SK-N-SH treated with all-trans-retinoic acid at 6 μM for 48 hours (cell line): ENCODE results near the gene GALNT15.

Experiments used
- ATAC-seq: fragments of 200-7000 bp; cut with Tn5 transposase; 3 replicates; pipeline ENCODE4 v1.9.1; 2020; ENCODE audit warnings: mild to moderate bottlenecking, moderate library complexity
- ARNTL ChIP-seq: fragments of 450-650 bp; formaldehyde crosslinking; IDR thresholded peaks from 2 replicates; pipeline ENCODE4 v1.5.0; 2020; ENCODE audit warnings: low read depth, mild to moderate bottlenecking, moderate library complexity, borderline replicate concordance
- BACH2 ChIP-seq: fragments of 250-450 bp; sonication (Bioruptor Pico); IDR thresholded peaks from 2 replicates; pipeline ENCODE4 v1.9.0; 2021; ENCODE audit warnings: mild to moderate bottlenecking, borderline replicate concordance
- CREB5 ChIP-seq: fragments of 250-450 bp; sonication (Bioruptor Pico); IDR thresholded peaks from 2 replicates; pipeline ENCODE4 v1.5.1; 2020; ENCODE audit warnings: low read depth, mild to moderate bottlenecking, moderate library complexity
- CSDC2 ChIP-seq: fragments of 250-450 bp; sonication (Bioruptor Pico); IDR thresholded peaks from 2 replicates; pipeline ENCODE4 v1.5.0; 2020; ENCODE audit warnings: mild to moderate bottlenecking, moderate library complexity
- CSRNP3 ChIP-seq: fragments of 250-450 bp; sonication (Bioruptor Pico); IDR thresholded peaks from 2 replicates; pipeline ENCODE4 v1.5.1; 2021; ENCODE audit warnings: mild to moderate bottlenecking, moderate library complexity
- ESRRG ChIP-seq: fragments of 250-450 bp; sonication (Bioruptor Pico); IDR thresholded peaks from 2 replicates; pipeline ENCODE4 v1.6.1; 2021; ENCODE audit warnings: mild to moderate bottlenecking
- GLIS3 ChIP-seq: fragments of 250-450 bp; sonication (Bioruptor Pico); IDR thresholded peaks from 2 replicates; pipeline ENCODE4 v1.5.0; 2020; ENCODE audit warnings: mild to moderate bottlenecking, moderate library complexity
- ISL1 ChIP-seq: fragments of 250-450 bp; sonication (Bioruptor Pico); IDR thresholded peaks from 2 replicates; pipeline ENCODE4 v2.1.2; 2022; ENCODE audit warnings: mild to moderate bottlenecking, moderate library complexity
- OSR1 ChIP-seq: fragments of 250-450 bp; sonication (Bioruptor Pico); IDR thresholded peaks from 2 replicates; pipeline ENCODE4 v1.8.0; 2022; ENCODE audit warnings: moderate library complexity, mild to moderate bottlenecking, inconsistent platforms
- PATZ1 ChIP-seq: fragments of 250-450 bp; sonication (Bioruptor Pico); IDR thresholded peaks from 2 replicates; pipeline ENCODE4 v1.8.0; 2020; ENCODE audit warnings: mild to moderate bottlenecking, moderate library complexity, borderline replicate concordance
- POU6F1 ChIP-seq: fragments of 250-450 bp; sonication (Bioruptor Pico); IDR thresholded peaks from 2 replicates; pipeline ENCODE4 v1.8.0; 2021; ENCODE audit warnings: low read depth, mild to moderate bottlenecking, moderate library complexity, borderline replicate concordance
- PPARA ChIP-seq: fragments of 250-450 bp; sonication (Bioruptor Pico); IDR thresholded peaks from 2 replicates; pipeline ENCODE4 v1.5.0; 2020; ENCODE audit warnings: mild to moderate bottlenecking, borderline replicate concordance
- RARB ChIP-seq: fragments of 250-450 bp; sonication (Bioruptor Pico); IDR thresholded peaks from 2 replicates; pipeline ENCODE4 v1.8.0; 2021; ENCODE audit warnings: mild to moderate bottlenecking, moderate library complexity
- SNAI2 ChIP-seq: fragments of 250-450 bp; sonication (Bioruptor Pico); IDR thresholded peaks from 2 replicates; pipeline ENCODE4 v1.5.0; 2020; ENCODE audit warnings: mild to moderate bottlenecking, moderate library complexity
- TCF4 ChIP-seq: fragments of 250-450 bp; sonication (Bioruptor Pico); IDR thresholded peaks from 2 replicates; pipeline ENCODE4 v1.8.0; 2021; ENCODE audit warnings: mild to moderate bottlenecking, moderate library complexity, borderline replicate concordance
- TOX ChIP-seq: fragments of 250-450 bp; sonication (Bioruptor Pico); IDR thresholded peaks from 2 replicates; pipeline ENCODE4 v1.8.0; 2021; ENCODE audit warnings: mild to moderate bottlenecking, moderate library complexity, borderline replicate concordance
- TSHZ2 ChIP-seq: fragments of 250-450 bp; sonication (Bioruptor Pico); IDR thresholded peaks from 2 replicates; pipeline ENCODE4 v1.5.0; 2020; ENCODE audit warnings: mild to moderate bottlenecking, moderate library complexity
- ZC3H10 ChIP-seq: fragments of 250-450 bp; sonication (Bioruptor Pico); IDR thresholded peaks from 2 replicates; pipeline ENCODE4 v1.5.1; 2021; ENCODE audit warnings: mild to moderate bottlenecking, moderate library complexity
- ZFP3 ChIP-seq: fragments of 250-450 bp; sonication (Bioruptor Pico); IDR thresholded peaks from 2 replicates; pipeline ENCODE4 v1.5.0; 2020; ENCODE audit warnings: mild to moderate bottlenecking, moderate library complexity
- ZFP30 ChIP-seq: fragments of 450-650 bp; formaldehyde crosslinking; IDR thresholded peaks from 2 replicates; pipeline ENCODE4 v1.5.0; 2022; ENCODE audit warnings: mild to moderate bottlenecking, moderate library complexity
- ZNF565 ChIP-seq: fragments of 450-650 bp; formaldehyde crosslinking; conservative IDR thresholded peaks from 2 replicates; pipeline ENCODE4 v1.5.0; 2020; ENCODE audit warnings: low read depth, mild to moderate bottlenecking, moderate library complexity
- ZNF70 ChIP-seq: fragments of 450-650 bp; formaldehyde crosslinking; IDR thresholded peaks from 2 replicates; pipeline ENCODE4 v1.5.0; 2020; ENCODE audit warnings: mild to moderate bottlenecking, moderate library complexity
- ZNF8 ChIP-seq: fragments of 450-650 bp; formaldehyde crosslinking; IDR thresholded peaks from 2 replicates; pipeline ENCODE4 v1.5.0; 2020; ENCODE audit warnings: mild to moderate bottlenecking, moderate library complexity

GALNT15 gene

GRCh38 chr3:16182612-16183011 is 8.1 kb downstream of the GALNT15 start:
- TF ChIP-seq TOX (no peak), ZNF565 (no peak), ZNF70 (CRISPR knock-in tag) (no peak), BACH2 (CRISPR knock-in tag) (no peak), ZFP30 (CRISPR knock-in tag) (no peak), OSR1 (CRISPR knock-in tag) (no peak), ISL1 (CRISPR knock-in tag) (no peak), SNAI2 (CRISPR knock-in tag) (no peak), CSDC2 (CRISPR knock-in tag) (no peak)
- ATAC-seq, result no peak

GRCh38 chr3:16183082-16183481 is 8.6 kb downstream of the GALNT15 start:
- no peak for ATAC-seq
- no peak for TF ChIP-seq ZFP30 (CRISPR knock-in tag)
- TF ChIP-seq GLIS3 (CRISPR knock-in tag), result no peak
- TF ChIP-seq BACH2 (CRISPR knock-in tag), result no peak
- TF ChIP-seq TCF4, result no peak
- TF ChIP-seq PPARA (CRISPR knock-in tag), result no peak
- TF ChIP-seq CSRNP3 (CRISPR knock-in tag), result no peak
- no peak for TF ChIP-seq POU6F1 (CRISPR knock-in tag)
- no peak for TF ChIP-seq ESRRG (CRISPR knock-in tag)
- no peak for TF ChIP-seq ZC3H10 (CRISPR knock-in tag)
- TF ChIP-seq PATZ1 (CRISPR knock-in tag), result no peak
- no peak for TF ChIP-seq ZFP3
- no peak for TF ChIP-seq OSR1 (CRISPR knock-in tag)
- no peak for TF ChIP-seq CSDC2 (CRISPR knock-in tag)
- TF ChIP-seq ZNF565, result no peak
- TF ChIP-seq CREB5 (CRISPR knock-in tag), result no peak
- TF ChIP-seq SNAI2 (CRISPR knock-in tag), result no peak
- no peak for TF ChIP-seq TSHZ2 (CRISPR knock-in tag)

- ATAC-seq, result peak; percentile 90
- no peak for TF ChIP-seq ZFP3
- TF ChIP-seq PPARA (CRISPR knock-in tag), result no peak
- TF ChIP-seq CSDC2 (CRISPR knock-in tag), result no peak
- no peak for TF ChIP-seq RARB (CRISPR knock-in tag)
- no peak for TF ChIP-seq ZNF8 (CRISPR knock-in tag)
- TF ChIP-seq BACH2 (CRISPR knock-in tag), result no peak
- no peak for TF ChIP-seq ISL1 (CRISPR knock-in tag)
- no peak for TF ChIP-seq CSRNP3 (CRISPR knock-in tag)
- TF ChIP-seq TCF4, result no peak
- no peak for TF ChIP-seq TOX
- no peak for TF ChIP-seq TSHZ2 (CRISPR knock-in tag)
- no peak for TF ChIP-seq OSR1 (CRISPR knock-in tag)
- no peak for TF ChIP-seq ZNF70 (CRISPR knock-in tag)
- no peak for TF ChIP-seq ARNTL (CRISPR knock-in tag)
Measured at GRCh38 chr3:16183601-16184270, 9.3 kb downstream of the GALNT15 start.
